Cerebellar cortex (tissue), 1 donor: ENCODE measurements around the gene GGTLC3.
"Not testable (repeated sequence)": the region's sequence is repeated elsewhere in the genome, so short reads cannot be mapped to it uniquely, and the experiment has no call there.

ENCODE experiments used
- DNase-seq: peaks from one replicate; pipeline ENCODE4 v3.0.0-alpha.2; 2015; ENCODE audit warnings: low spot score

Gene GGTLC3

DNA sequence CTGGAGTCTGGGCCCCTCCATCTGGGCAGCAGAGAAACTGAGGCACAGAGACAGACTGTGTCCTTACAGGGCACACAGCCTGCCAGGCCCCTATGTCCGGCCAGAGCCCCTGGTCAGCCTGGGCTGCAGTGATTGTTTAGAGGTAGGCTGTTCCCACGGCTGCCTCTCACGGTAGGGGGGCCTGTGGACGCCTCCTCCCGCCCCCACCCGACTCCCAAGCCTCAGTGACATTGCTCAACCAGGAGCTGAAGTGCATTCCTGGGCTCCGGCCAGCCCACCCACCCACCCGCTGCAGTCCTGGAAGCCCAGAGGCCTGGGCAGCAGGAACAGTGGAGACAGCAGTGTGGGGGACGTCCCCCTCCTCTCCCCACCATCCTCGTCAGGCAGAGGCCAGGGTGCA is 4.5 kb downstream of the GGTLC3 start:
- not testable (repeated sequence) for DNase-seq

DNA sequence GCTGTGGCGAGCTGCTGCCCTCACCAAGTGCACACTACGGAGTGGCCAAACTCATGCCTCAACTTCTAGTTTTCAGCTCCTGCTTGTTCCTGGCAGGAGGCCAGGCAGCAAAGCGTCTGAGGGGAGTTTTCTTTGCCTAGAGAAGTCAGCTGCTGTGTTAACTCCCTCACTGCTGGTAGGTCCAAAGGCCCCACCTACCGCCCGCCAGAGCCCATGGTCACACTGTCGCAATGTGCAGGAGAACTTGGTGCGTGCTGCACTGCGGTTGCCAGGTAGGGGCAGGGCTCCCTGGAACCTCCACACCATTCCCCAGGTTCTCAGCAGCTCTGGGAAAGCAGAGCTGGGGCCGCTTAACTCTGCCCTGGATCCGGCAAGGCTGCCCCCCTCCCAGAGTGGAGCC is 5.6 kb downstream of the GGTLC3 start:
- DNase-seq = not testable (repeated sequence)

DNA sequence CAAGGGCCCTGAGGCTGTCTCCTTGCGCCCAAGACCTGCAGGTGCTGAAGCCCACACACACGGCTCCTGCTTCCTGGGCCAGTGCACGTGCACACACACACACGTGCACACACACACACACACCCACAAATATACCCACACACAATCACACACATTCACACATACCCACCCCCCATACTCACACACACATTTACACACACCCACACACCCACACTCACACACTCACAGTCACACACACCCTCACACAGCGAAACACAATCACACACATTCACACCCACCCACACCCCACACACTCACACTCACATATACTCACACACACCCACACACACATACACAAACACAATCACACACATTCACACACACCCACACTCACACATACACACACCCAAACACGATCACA is 6.6 kb downstream of the GGTLC3 start:
- DNase-seq = not testable (repeated sequence)

DNA sequence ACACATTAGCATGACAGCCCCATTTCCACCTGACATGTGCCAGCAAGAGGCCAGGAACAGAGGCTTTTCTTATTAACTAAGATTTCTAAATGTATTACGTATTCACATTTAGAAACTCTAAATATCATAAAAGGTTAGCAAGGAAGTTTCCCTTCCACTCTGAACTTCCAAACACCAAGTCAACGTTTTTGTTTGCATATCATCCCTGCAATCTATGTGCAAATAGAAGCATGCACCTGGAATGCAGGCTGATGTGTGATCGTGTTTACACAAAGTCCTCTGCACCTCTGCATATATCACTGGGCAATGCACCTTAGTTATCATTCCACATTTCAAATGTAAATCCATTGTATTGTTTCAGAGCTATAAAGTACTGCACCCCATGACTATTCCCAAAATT is 21.7 kb downstream of the GGTLC3 start:
- not testable (repeated sequence) for DNase-seq
